ENCODE measurements around the gene AHRR. TPM values are rescaled to one million over a fixed set of nuclear protein-coding genes. Genes with fewer than 3 reads are reported as not detected.
"Not testable (repeated sequence)": the region's sequence is repeated elsewhere in the genome, so short reads cannot be mapped to it uniquely, and the experiment has no call there.

The AHRR gene
- total RNA-seq, 1 donor from 2014 or later, result 11.3 TPM

GRCh38 chr5:368183-369084 lies 46.9 kb downstream of the AHRR start:
- DNase-seq (ENCODE audit: extremely low spot score in 2 of 2), result peak in 1 of 2 donors; percentile 42
- no peaks in the 10 kb centered on the region for H3K36me3 ChIP-seq
- H3K27ac ChIP-seq, result no peak overlapping the region
- no peaks in the 10 kb centered on the region for H3K27me3 ChIP-seq
- H3K4me3 ChIP-seq, result no peak overlapping the region
- intact Hi-C loops (cut with DNase I), result no loop called here
- H3K9me3 ChIP-seq, result peaks cover 2% of the 10 kb centered on the region
- peaks cover 28% of the 10 kb centered on the region for H3K4me1 ChIP-seq
- no peak for TF ChIP-seq CTCF (IDR thresholded peaks at IDR 0.05)

GRCh38 chr5:369151-369868 lies 47.8 kb downstream of the AHRR start:
- Histone ChIP-seq H3K9me3 (peaks cover 2% of the 10 kb centered on the region), H3K27me3 (no peaks in the 10 kb centered on the region), H3K4me1 (peaks cover 34% of the 10 kb centered on the region), H3K27ac (no peak overlapping the region), H3K36me3 (no peaks in the 10 kb centered on the region), H3K4me3 (no peak overlapping the region)
- peak; percentile 78 to 91 for DNase-seq (ENCODE audit: extremely low spot score in 2 of 2)
- no peak for TF ChIP-seq POLR2A (IDR thresholded peaks at IDR 0.05)
- TF ChIP-seq POLR2AphosphoS5 (IDR thresholded peaks at IDR 0.05; ENCODE audit: insufficient read depth in 1 of 2, low read depth in 1 of 2), result no peak
- intact Hi-C loops (cut with DNase I), result no loop called here

- H3K36me3 ChIP-seq; H3K4me3 ChIP-seq; H3K27ac ChIP-seq; DNase-seq (ENCODE audit: extremely low spot score in 2 of 2); H3K9me3 ChIP-seq; H3K27me3 ChIP-seq; intact Hi-C loops (cut with DNase I): not testable (repeated sequence)
- peaks cover 39% of the 10 kb centered on the region for H3K4me1 ChIP-seq
These were observed 48.3 kb downstream of the AHRR start for GRCh38 chr5:369869-370236.

- H3K4me3 ChIP-seq, result no peak overlapping the region
- TF ChIP-seq POLR2AphosphoS5 (IDR thresholded peaks at IDR 0.05; ENCODE audit: insufficient read depth in 1 of 2, low read depth in 1 of 2), result no peak
- TF ChIP-seq CTCF (IDR thresholded peaks at IDR 0.05), result no peak
- TF ChIP-seq POLR2A (IDR thresholded peaks at IDR 0.05), result no peak
- H3K4me1 ChIP-seq, result peaks cover 39% of the 10 kb centered on the region
- H3K36me3 ChIP-seq, result no peaks in the 10 kb centered on the region
- no peaks in the 10 kb centered on the region for H3K9me3 ChIP-seq
- H3K27ac ChIP-seq, result no peak overlapping the region
- DNase-seq (ENCODE audit: extremely low spot score in 2 of 2), result peak; percentile 55 to 79
- intact Hi-C loops (cut with DNase I), result no loop called here
- H3K27me3 ChIP-seq, result no peaks in the 10 kb centered on the region
These were observed 48.9 kb downstream of the AHRR start for GRCh38 chr5:370311-370958.

- H3K4me1 ChIP-seq, result peaks cover 39% of the 10 kb centered on the region
- H3K27me3 ChIP-seq, result no peaks in the 10 kb centered on the region
- DNase-seq (ENCODE audit: extremely low spot score in 2 of 2), result peak; percentile 64 to 70
- no peaks in the 10 kb centered on the region for H3K36me3 ChIP-seq
- TF ChIP-seq CTCF (IDR thresholded peaks at IDR 0.05) (no peak), POLR2A (IDR thresholded peaks at IDR 0.05) (no peak), POLR2AphosphoS5 (IDR thresholded peaks at IDR 0.05; ENCODE audit: insufficient read depth in 1 of 2, low read depth in 1 of 2) (no peak)
- intact Hi-C loops (cut with DNase I), result no loop called here
- H3K27ac ChIP-seq, result no peak overlapping the region
- no peaks in the 10 kb centered on the region for H3K9me3 ChIP-seq
- no peak overlapping the region for H3K4me3 ChIP-seq
These were observed 49.7 kb downstream of the AHRR start for GRCh38 chr5:370959-371810.
